Right lobe of liver (tissue), 4 donors: ENCODE measurements around the gene MYO1A.
"Not testable (repeated sequence)": the region's sequence is repeated elsewhere in the genome, so short reads cannot be mapped to it uniquely, and the experiment has no call there.

Experiments used
- POLR2A ChIP-seq: fragments of 450-650 bp; IDR thresholded peaks from one replicate; pipeline ENCODE4 v1.6.1; 2017; ENCODE audit warnings: antibody characterized with exemption, mild to moderate bottlenecking
- TF ChIP-seq, protein P1 (sequence below), 4 donors: fragments of 200-600 bp in 3 of 4; fragments of 450-650 bp in 1 of 4; IDR thresholded peaks; one replicate each; pipeline versions ENCODE4 v1.5.1 to v1.8.0; 2016 to 2022; ENCODE audit warnings: antibody characterized with exemption in 4 of 4, mild to moderate bottlenecking in 2 of 4
- donor health status: DM: no; HTN: no; CAD: no.
- donor health status: DM: no; HTN: no; CAD: no.
- donor health status: DM: no; HTN: yes; CAD: no.

DNA sequence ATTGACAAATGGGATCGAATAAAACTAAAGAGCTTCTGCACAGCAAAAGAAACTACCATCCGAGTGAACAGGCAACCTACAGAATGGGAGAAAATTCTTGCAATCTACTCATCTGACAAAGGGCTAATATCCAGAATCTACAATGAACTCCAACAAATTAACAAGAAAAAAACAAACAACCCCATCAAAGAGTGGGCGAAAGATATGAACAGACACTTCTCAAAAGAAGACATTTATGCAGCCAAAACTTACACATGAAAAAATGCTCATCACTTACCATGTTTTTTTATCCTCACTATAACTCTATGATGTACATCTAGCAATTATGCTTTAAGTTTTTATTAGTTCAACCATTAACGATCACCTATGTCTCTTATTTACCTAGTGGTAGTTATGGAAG, 4.0 kb upstream of the MYO1A start:
- TF ChIP-seq, protein P1, sequence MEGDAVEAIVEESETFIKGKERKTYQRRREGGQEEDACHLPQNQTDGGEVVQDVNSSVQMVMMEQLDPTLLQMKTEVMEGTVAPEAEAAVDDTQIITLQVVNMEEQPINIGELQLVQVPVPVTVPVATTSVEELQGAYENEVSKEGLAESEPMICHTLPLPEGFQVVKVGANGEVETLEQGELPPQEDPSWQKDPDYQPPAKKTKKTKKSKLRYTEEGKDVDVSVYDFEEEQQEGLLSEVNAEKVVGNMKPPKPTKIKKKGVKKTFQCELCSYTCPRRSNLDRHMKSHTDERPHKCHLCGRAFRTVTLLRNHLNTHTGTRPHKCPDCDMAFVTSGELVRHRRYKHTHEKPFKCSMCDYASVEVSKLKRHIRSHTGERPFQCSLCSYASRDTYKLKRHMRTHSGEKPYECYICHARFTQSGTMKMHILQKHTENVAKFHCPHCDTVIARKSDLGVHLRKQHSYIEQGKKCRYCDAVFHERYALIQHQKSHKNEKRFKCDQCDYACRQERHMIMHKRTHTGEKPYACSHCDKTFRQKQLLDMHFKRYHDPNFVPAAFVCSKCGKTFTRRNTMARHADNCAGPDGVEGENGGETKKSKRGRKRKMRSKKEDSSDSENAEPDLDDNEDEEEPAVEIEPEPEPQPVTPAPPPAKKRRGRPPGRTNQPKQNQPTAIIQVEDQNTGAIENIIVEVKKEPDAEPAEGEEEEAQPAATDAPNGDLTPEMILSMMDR (IDR thresholded peaks at IDR 0.05): not testable (repeated sequence)
- TF ChIP-seq POLR2A: not testable (repeated sequence)
